ENCODE data around the gene AS3MT.
"Not testable (repeated sequence)": the region's sequence is repeated elsewhere in the genome, so short reads cannot be mapped to it uniquely, and the experiment has no call there.

The AS3MT gene

DNA sequence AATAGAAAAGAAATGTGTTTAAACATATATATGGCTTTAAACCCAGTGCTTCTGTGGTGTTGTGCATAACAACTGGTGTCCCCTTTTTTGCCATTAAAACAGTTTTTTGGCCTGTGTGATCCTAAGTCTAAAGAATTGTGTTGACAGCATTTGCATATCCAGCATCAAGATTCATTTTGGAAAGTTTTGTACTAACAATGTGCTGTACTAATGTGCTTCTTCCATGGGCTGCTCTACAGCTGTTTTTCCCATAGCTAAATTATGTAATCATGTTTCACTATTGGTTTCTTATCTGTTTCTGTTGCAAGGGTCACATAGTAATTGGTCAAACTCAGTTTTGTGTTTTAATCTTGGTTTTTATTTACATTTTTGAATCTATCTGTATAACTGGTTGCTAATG is 54.3 kb downstream of the AS3MT start:
- DNase-seq = no peak

DNA sequence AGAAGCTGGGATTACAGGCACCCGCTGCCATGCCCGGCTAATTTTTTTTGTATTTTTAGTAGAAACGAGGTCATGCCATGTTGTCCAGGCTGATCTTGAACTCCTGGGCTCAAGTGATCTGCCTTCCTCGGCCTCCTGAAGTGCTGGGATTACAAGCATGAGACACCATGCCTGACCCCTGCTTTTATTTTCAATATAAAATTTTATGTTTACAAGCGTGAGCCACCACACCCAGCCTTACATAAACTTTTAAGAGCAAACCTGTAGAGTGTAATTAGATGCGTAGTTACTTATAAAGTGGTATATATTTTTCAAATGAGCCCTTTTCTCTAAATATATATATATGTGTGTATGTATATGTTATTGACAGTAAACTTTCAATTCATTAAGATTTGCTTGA is 57.6 kb downstream of the AS3MT start:
- no peak for DNase-seq

DNA sequence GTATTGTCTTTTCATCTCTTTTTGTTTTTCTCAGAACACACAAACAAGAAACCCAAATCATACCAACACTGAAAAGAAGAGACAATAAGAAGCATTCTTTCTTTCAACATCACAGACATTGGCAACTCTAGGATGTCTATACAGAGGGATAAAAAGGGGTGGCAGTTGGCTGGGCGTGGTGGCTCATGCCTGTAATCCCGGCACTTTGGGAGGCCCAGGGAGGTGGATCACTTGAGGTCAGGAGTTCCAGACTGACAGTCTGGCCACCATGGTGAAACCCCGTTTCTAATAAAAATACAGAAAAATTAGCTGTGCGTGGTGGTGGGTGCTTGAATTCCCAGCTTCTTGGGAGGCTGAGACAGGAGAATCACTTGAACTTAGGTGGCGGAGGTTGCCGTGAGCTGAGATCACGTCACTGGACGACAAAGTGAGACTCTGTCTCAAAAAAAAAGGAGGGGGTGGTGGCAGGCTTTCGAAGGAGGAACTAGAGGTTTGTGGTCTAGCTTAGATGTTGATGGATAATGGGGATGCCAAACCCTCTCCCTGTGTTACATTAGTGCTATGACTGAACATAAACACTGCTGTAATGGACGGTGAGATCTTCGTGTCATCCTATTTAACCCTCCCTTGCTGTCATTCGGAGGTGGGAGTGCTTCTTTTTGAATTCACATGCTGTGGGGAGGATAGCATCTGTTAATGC is 58.2 kb downstream of the AS3MT start:
- DNase-seq = peak; percentile 94

DNA sequence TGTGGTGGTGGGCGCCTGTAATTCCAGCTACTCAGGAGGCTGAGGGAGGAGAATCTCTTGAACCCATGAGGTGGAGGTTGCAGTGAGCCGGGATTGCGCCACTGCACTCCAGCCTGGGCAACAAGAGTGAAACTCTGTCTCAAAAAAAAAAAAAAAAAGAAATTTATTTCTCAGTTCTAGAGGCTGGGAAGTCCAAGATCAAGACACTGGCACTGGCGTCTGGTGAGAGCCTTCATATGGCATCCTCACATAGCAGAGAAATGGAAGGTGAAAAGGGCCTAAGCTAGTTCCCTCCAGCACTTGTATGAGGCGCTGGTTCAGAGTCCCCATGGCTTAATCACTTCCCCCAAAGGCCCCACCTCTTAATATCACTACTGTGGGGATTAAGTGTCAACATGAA is 59.2 kb downstream of the AS3MT start:
- not testable (repeated sequence) for DNase-seq

DNA sequence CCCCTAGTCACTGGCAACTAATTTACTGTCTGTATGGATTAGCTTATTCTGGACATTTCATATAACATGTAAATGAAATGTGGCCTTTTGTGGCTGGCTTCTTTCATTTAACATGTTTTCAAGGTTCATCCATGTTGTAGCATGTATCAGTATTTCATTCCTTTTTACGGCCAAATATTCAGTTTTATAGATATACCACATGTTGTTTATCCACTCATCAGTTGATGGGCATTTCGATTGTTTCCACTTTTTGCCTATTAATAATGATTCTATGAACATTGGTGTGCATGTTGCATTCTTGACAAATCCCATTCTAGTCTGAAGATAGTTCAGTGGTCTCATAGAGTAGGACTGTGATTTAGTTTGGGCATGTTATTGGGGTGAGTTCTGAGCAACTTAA is 61.5 kb downstream of the AS3MT start:
- no peak for DNase-seq

DNA sequence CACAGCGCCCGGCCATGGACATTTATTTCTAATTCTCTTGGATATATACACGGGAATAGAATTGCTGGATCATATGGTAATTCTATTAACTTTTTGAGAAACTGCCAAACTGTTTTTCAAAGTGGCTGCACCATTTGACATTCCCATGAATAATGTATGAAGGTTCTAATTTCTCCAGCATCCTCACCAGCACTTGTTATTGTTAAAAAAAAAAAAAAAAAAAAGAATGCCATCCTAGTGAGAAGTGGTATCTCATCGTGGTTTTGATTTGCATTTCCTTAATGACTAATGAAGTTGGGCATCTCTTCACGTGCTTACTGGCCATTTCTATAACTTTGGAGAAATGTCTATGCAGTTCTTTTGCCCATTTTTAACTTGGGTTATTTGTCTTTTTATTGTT is 62.4 kb downstream of the AS3MT start:
- peak; percentile 49 for DNase-seq

DNA sequence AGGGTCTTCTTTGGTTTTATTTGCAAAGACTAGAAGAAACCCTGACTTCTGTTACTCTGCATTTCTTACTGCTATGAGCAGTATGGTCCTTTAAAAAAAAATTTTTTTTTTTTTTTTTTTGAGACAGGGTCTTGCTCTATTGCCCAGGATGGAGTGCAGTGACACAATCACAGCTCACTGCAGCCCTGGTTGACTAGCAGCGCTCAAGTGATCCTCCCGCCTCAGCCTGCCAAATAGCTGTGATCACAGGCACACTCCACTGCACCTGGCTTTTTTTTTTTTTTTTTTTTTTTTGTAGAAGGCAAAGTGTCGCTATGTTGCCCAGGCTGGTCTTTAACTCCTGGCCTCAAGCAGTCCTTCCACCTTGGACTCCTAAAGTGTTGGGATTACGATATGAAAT is 66.2 kb downstream of the AS3MT start:
- no peak for DNase-seq

DNA sequence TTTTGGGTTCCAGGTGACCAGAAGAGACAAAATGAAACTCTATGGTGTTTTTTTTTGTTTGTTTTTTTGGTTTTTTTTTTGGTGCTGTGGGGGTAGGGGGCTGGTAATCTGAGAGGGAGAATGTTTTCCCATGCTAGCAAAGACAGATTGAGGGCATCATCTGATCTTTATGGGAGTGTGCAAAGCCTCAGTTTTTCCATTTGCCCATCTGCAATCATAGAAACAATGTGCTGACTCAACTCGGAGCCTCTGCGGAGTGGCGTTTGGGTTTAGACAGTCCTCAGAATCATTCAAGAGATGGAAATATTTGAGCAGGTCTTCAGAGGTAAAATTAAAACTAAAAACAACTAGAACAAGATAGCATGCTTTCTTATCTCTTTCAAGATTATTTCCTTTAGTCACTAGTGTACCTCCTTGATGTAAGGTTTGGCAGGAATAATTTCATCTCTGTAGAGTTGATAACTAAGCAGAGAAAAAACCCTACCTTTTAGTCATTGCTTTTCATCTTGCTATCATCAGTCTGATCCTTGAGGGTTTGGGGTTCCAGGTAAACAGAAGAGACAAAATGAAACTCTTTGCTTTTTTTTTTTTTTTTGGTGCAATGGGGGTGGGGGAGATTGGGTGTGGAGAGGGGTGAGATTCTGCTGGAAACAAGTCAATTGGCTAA is 66.8 kb downstream of the AS3MT start:
- DNase-seq = no peak

DNA sequence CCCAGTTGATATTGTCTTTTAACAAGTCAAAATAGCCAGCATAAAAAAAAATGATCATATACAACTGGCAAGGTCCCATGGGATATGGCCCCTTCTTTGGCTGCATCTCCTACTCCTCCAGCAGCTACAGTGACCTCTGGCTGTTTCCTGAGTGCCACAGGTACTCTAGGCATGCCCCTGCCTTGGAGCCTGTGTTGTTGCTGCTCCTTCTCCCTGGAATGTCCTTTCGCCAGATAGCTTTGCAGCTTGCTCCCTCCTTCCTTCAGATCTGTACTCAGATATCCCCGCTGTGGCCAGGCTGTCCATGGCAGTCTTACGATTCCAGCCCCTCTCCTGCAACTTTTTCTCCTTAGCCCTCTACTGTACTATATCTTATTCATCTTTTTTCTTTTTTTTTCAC is 72.1 kb downstream of the AS3MT start:
- DNase-seq = no peak

DNA sequence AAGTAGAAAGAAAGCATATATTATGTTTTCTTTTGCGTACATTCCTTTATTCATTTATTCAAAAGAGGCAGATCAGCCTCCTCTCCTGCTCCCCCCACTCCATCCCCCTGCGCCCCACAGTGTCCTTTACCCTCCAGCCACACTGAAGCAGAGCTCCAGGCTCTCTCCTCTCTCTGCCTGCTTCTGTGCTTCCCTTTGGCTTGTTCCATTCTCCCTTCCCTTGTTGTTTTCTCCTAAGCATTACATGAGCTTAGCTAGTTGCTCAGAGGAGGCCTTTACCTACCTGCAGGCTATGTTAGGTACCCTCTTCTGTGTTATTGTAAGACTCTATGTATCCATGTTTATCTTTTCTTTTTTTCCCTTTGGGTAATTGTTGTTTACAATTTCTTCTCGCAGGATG is 76.2 kb downstream of the AS3MT start:
- DNase-seq = no peak

DNA sequence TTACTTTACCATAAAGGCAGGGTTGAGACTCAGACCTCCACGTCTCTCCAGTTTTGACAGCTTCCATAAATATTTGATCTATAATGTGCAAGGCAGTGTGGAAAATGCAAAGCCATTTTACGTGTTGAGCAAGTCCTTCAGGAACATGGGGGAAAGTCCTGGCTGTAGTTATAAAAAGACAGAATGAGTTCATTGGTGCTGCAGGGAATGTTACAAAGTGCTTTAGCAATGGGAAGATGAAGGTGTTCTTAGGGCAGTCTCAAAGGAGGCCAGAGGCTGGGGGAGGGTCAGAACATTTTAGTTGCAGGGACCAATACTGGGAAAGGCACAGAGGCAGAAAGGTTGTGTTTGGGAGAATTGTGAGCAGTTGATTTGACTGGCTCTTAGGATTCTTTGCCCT is 76.7 kb downstream of the AS3MT start:
- no peak for DNase-seq

DNA sequence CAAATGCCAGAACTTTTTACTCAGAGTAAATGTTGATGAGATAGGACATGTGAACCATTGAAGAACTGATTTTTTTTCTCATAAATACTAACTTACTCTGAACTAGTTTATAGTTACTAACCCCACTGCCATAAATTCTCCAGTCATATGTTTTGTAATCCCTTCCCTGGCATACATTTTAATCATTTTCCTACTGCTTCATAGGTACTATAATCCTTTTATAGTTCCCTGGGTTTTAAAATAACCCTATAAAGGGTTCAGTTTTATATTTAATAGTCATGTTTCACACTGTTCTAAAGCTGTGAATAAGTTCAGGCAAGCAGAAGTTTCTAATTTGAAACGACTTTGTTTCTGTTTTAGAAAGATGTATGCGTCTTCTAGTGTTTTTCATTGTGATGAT is 77.7 kb downstream of the AS3MT start:
- DNase-seq = no peak

DNA sequence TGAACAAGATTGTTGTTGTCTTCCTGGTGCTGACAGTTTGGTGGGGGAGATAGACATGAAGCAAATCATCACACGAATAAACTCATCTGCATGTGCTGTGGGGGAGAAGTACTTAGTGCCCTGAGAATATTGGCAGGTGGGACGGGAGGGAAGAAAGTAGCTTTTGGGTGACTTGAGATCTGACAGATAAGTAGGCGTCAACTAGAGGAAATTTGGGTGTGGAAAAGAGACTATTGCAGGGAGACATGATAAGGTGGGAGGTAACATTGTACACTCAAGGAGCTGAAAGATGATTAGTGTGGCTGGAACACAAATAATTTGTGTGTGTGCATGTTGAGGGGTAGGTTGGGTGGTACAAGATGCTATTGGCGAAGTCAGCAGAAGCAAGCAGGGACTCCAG is 78.9 kb downstream of the AS3MT start:
- peak; percentile 58 for DNase-seq

DNA sequence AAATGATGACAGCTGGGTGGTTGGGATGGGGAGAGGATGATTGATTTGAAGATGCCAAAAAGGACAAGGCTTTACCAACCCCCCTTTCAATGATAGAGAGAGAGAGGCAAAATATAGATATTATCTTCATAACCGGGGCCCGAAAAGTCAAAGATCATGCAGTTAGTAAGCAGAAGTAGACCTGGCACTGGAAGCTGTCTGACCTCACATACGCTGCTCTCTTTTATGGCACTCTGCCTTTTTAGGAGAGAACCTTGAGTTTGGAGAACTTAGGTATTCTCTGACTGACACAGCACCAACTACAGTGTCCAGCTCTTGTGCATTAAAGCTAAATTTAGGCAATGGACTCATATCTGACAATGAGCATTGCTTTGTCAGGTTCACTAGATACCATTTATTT is 79.5 kb downstream of the AS3MT start:
- peak; percentile 6 for DNase-seq

DNA sequence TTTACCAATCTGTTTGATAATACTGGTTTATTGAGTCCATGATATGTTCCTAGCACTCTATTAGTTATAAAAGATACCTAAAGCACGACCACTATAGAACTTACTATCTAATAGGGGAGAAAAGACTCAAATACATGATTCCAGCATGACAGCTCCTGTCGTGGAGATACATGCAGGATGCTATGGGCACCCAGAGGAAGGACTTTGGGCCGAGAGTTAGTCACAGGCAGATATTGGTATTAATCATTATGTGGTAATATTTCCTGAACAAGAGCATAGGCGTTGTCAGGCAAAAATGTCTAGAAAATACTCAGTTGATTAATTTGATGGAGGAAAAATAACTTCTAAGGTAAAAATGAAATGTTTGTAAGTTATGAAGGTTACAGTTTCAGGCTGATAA is 80.6 kb downstream of the AS3MT start:
- DNase-seq = no peak

DNA sequence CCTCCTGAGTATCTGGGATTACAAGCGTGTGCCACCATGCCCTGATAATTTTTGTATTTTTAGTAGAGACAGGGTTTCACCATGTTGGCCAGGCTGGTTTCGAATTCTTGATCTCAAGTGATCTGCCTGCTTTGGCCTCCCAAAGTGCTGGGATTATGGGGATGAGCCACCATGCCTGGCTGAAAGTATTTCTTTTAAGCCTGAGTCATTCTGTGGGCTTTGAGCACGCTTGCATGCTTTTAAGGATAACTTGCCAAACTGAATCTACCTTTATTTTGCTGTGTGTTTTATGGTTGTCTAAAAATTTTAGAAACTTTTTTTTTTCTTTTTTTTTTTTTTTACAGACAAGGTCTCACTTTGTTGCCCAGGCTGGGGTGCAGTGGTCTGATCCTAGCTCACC is 82.0 kb downstream of the AS3MT start:
- DNase-seq = no peak

Measured in hematopoietic multipotent progenitor cell treated with erythropoietin and hydrocortisone succinate and interleukin-3 and kit ligand, for 4 days (in vitro differentiated cells).